NOMO-1 (cell line): ENCODE measurements around the gene ATP10A.

Experiments used
- DNase-seq, 2 experiments: peaks; one replicate each; lab custom pipeline; 2025; ENCODE audit not compliant: unreplicated experiment in 2 of 2; lab: John Stamatoyannopoulos, UW

The ATP10A gene

GRCh38 chr15:25863111-25863967 lies at the start of gene ATP10A:
TSS of gene ATP10A (minus strand) at chr15:25863327. CDS start at chr15:25863096, 231 bp downstream.
- DNase-seq = peak; percentile 27 to 66

GRCh38 chr15:25912035-25912434 lies 48.9 kb upstream of the ATP10A start:
- no peak for DNase-seq

GRCh38 chr15:25910832-25911231 lies 47.7 kb upstream of the ATP10A start:
- DNase-seq = no peak

- DNase-seq = no peak
Observed at GRCh38 chr15:25909806-25910205, 46.7 kb upstream of the ATP10A start.

GRCh38 chr15:25909325-25909724 lies 46.2 kb upstream of the ATP10A start:
- DNase-seq = no peak

GRCh38 chr15:25905140-25905539 lies 42.0 kb upstream of the ATP10A start:
- DNase-seq = peak in 1 of 2 experiments; percentile 25

- DNase-seq = no peak
Observed at GRCh38 chr15:25903024-25903581, 40.0 kb upstream of the ATP10A start.

GRCh38 chr15:25901811-25902605 lies 38.9 kb upstream of the ATP10A start:
- no peak for DNase-seq

GRCh38 chr15:25900901-25901300 lies 37.8 kb upstream of the ATP10A start:
- no peak for DNase-seq

- DNase-seq = no peak
Observed at GRCh38 chr15:25900431-25900830, 37.3 kb upstream of the ATP10A start.

GRCh38 chr15:25899870-25900269 lies 36.7 kb upstream of the ATP10A start:
- DNase-seq = no peak

- no peak for DNase-seq
Observed at GRCh38 chr15:25897658-25898057, 34.5 kb upstream of the ATP10A start.

GRCh38 chr15:25894371-25894902 lies 31.3 kb upstream of the ATP10A start:
- DNase-seq = no peak

GRCh38 chr15:25893596-25893995 lies 30.5 kb upstream of the ATP10A start:
- DNase-seq = no peak

GRCh38 chr15:25892126-25892525 lies 29.0 kb upstream of the ATP10A start:
- no peak for DNase-seq

GRCh38 chr15:25891081-25891480 lies 28.0 kb upstream of the ATP10A start:
- DNase-seq = no peak

GRCh38 chr15:25890529-25890928 lies 27.4 kb upstream of the ATP10A start:
- no peak for DNase-seq

- no peak for DNase-seq
Observed at GRCh38 chr15:25887870-25888269, 24.7 kb upstream of the ATP10A start.

- DNase-seq = no peak
Observed at GRCh38 chr15:25886498-25887140, 23.5 kb upstream of the ATP10A start.

- DNase-seq = no peak
Observed at GRCh38 chr15:25884370-25884769, 21.2 kb upstream of the ATP10A start.
